SKM-1 treated with dmso at 0.1 percent for 144 hours (cell line): Measurements from ENCODE around the gene NR2E3.
A peak's percentile ranks its signal among the peaks of the same experiment; 100 is the strongest.

ENCODE experiments used
- DNase-seq: peaks from one replicate; lab custom pipeline; 2025; ENCODE audit not compliant: unreplicated experiment; lab: John Stamatoyannopoulos, UW

The NR2E3 gene

DNA sequence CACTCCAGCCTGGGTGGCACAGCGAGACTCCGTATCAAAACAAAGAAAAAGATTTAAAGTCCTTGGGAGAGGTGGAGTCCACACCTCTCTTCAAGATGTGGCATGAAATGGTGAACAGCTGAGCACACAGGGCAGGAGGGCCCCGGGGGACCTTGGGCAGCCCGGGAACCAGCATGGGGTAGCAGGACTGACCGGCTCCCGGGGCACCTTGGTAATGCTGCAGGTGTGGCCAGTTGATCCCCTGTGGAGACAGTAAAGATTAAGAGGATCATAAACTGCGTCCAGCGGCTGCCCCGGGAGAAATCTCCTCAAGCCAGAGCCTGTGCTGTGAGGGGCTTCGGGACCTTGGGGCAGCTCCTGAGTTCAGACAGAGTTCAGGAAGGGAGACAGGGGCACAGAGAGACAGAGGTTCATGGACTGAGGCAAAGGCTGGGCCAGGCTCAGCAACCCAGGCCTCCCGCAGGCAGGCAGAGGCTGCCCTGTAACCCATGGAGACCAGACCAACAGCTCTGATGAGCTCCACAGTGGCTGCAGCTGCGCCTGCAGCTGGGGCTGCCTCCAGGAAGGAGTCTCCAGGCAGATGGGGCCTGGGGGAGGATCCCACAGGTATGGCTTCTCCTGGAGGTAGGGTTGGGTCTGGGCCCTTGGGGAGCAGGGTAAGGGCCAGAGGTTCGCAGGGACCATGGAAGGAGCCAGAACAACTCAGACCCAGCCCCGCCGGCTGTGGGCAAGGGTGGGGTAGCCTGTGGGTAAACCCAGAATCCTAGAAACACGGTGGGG is at the start of gene NR2E3:
TSS of gene NR2E3 (plus strand) at position 299 of the 780 bp plus-strand sequence. CDS start at position 489, 190 bp downstream.
- DNase-seq: no peak

DNA sequence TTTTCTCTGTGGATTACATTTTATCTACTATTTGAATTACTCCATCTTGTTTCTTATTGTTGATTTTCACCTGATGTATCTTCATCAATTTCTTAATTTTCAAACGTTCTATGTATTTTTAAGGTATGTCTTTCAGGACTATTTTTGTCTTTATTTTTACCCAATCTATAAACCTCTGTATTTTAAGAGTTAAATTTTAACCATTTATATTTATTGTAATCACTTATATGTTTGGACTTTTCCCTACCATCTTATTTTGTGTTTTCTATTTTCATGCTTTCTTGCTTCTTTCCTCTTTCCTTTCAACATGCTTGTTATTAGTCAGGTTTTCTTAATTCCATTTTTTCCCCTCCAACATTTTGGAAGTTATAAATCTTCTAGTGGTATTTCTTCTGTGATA is 49.5 kb upstream of the NR2E3 start:
- DNase-seq: no peak

DNA sequence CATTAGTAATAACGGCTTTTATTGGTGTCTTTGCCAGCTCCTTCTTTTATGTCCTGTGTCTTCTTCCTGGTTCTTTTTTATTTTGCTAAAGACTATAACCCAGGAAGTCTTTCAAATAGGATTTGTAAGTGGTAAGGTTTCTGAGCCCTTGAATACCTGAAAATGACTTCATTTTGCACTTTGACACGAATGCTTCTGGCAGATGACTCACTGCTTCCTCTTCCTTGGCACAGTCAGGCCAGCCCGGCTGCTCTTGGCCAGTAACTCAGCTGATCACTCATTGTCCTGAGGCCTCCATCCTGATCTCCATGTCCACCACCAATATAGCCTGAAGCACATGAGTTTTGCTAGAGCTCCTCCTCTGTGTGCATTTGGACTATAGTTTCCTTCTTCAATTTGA is 48.7 kb upstream of the NR2E3 start:
- DNase-seq: no peak

DNA sequence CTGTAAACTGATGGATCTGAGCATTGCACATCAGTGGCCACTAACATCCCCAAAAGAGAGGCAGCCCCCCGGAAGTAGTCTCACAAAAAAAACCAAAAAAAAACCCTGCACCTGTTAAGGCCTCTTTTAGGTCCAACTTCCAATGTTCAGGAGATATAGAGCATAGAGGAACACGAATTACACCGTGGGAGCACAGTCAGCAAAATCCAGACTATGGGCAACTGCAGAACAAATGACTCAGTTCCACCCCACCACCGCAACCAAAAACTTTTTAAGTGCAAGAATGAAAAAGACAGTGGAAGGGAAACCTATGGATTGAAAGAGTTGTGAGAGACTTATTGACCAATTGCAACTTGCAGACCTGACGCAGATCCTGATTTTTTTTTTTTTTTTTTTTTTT is 42.2 kb upstream of the NR2E3 start:
- DNase-seq: no peak

DNA sequence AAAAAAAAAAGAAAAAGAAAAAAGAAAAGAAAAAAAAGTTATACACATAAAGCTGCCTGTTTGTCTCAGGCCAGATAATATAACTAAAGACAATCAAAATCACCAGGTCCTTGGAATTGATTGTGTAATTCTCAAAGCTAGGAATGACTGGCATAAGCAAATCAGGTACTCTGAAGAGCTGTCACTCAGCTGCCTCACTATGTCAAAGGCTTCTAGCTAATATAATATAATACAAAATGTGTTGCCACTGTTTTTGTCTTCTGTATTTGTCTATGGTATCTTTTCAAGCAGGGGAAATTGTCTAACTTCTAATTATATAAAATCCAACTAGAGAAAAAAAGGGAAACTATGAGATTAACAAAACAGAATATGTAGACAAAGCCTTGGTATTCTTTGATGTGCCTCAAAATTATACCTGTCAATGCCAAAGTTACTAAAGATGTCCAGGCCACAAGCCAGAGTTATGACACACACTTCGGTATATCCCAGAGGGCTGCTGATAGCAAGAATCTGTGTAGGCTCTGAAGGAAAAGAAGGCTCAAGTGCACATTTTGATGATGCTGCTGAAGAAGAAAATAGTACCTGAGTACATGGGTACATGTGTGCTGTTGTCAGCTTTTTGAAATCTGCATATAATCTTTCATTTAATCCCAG is 37.0 kb upstream of the NR2E3 start:
- no peak for DNase-seq

DNA sequence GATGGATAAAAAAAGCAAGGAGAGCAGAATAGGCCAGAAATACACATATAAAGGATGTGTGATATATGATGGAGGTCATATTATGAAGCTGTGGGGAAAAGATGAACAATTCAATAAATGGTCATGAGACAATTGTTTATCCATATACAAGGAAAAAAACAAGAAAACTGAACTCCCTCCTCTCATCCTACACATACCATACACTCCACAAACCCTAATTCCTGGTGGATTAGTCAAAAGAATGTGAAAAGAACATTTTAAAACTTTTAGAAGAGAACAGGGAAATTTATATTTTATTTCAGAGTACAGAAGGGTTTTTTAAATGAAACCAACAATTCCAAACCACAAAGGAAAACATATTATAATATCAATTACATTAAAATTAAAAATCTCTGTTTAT is 34.5 kb upstream of the NR2E3 start:
- DNase-seq: no peak

DNA sequence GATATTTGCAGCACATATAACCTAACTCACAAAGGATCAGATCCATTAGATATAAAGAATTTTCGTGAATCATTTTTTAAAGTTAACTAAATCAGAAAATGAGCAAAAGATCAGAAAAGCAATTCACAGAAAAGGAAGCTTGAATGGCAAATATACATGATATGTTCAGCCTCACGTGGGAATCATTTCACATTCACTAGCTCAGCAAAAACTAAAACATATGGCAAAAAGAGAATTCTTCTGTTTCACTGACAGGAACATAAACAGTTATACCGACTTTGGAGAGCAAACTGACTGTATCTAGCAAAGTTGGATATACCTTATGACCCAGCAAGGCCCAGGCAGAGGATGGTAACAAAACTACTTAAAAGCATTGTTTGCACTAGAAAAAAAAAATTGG is 34.0 kb upstream of the NR2E3 start:
- DNase-seq: no peak

DNA sequence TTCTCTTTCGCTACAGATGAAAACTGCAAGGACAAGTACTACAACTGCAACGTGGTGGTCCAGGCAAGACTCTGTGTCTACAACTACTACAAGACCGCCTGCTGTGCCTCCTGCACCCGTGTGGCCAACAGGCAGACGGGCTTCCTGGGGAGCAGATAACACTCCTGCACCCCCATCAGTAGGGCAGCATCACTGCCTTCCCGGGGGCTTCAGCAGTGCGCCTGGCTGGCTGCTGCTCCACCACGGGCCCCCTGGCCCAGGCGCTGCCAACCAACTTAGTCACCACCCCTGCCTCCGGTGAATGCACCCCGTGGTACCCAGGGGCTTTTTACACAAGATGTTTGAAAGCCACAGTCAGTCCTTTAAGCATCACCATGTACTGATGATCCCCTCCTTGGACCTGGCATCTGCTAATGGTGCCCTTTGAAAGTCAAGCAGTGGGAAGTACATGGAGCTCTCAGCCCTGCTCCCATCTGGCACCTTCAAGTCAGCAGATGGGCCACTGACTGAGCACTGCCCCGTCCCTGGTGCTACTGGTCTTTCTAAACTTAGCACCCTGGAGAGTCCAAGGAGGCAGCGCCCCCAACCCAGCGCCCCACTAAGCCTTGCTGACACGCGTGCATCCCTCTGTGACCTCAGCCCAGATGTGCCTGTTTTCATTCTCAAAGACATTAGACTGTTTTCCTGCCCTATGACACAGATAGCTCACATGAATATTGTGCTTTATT is 33.0 kb upstream of the NR2E3 start:
- no peak for DNase-seq

DNA sequence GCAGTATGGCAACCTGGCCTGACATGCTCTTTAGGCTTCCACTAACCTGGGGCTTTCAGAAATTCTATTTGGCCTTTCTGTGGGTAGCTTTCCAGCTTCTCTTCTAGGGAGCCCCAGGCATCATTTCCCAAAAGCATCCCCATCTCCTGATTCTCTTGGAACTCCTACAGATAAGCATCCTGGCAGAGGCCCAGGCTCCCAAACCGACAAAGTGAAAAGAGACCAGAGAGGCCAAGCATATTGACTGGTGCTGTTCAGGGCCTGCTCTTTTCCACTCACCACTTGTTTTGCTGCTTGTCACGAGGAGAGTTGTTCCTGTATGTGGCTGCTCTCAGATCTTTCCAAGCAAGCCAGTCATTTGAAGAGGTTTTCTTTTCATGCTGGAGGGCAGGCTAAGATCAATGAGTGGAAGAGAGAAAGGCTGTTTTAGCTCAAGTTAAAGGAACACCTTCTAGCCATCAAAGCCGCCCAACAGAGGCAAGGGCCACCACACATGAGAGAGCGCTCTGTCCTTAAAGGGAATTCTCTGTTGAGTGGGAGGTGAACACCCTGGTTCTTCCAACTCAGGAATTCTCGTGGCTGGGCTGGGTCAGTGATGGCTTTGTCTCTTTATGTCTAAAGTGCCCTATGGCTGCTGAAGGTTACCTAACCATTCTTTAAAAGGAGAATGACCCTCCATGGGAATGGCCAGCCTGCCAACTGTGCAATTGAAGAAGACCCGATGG is 31.1 kb upstream of the NR2E3 start:
- DNase-seq: no peak

DNA sequence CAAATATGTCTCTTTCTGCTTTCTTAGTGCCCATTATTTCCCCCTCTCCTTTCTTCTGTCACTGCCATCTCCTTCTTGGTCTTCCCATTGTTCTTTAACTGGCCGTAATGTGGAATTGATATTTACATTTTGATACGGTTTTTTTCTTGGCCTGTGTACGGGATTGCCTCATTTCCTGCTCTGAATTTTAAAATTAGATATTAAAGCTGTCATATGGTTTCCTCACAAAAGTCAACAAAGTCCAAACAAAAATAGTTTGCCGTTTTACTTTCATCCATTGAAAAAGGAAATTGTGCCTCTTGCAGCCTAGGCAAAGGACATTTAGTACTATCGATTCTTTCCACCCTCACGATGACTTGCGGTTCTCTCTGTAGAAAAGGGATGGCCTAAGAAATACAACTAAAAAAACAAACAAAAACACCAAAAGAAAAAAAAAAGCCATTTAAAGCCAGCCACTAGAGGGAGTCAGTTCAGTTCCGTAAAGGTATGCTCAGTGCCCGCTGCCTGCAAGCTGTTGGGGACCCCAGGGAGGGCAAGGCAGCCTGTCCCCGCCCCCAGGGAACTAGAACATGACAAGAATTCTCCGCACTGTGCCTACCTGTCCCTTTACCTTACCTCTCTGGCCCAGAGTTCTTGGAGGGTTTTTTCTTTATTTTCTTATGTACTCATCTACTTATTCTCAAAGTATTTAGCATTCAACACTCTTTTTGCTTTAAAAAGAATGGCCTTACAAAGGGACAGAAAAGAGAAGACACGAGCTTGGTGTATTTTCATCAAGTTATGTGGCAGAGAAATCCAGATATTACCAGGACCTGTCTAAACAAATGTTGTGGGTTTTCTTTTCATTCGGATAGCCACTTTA is 30.0 kb upstream of the NR2E3 start:
- peak; percentile 51 for DNase-seq

DNA sequence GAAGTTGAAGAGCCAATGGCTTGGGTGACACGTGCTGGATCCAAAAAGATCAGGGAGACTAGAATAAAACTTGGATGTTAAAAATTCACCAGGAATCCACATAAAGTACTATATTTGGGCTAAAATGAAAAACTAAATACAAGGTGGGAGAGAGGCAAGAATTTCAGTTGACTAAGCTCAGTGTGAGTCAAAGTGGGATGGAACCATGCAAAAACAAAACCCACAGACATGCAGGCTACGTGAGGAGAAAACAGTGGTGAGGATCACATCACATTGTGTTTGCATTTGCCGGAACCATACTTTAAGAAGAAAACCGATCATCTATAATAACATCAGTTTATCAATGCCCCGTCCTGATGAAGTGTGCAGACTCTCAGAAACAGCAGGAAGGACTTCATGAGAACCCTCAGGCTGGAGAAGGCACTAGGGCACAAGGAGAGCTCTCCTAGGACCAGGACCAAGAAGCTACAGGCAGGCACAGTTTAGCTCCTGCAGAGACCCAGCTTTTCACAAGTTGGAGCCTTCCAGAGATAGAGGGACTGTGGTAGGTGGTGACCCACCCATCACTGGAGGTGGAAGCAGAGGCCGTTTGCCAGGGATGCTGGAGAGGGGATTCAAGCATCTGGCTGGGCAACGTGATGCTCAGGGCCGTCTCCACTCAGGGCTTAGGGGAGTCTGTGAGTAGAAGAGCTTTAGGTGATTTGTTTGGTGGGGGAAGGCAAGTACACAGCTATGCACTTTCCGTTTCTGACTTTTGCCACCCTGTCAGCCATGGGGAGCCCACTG is 29.0 kb upstream of the NR2E3 start:
- DNase-seq: no peak

DNA sequence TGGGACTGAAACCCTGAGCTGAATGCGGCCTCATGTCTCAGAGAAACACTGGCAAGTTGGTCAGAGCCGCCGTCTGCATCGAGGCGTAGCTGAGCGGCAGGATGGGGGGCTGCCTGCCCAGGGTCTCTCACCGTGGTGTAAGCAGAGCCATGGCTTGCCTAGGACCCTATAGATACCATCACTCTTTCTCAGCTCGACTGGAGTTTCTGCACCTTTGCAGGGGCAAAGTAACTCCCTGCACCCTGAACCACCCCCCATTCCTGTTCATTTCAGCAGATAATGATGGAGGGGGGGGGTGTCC is 28.4 kb upstream of the NR2E3 start:
- no peak for DNase-seq

DNA sequence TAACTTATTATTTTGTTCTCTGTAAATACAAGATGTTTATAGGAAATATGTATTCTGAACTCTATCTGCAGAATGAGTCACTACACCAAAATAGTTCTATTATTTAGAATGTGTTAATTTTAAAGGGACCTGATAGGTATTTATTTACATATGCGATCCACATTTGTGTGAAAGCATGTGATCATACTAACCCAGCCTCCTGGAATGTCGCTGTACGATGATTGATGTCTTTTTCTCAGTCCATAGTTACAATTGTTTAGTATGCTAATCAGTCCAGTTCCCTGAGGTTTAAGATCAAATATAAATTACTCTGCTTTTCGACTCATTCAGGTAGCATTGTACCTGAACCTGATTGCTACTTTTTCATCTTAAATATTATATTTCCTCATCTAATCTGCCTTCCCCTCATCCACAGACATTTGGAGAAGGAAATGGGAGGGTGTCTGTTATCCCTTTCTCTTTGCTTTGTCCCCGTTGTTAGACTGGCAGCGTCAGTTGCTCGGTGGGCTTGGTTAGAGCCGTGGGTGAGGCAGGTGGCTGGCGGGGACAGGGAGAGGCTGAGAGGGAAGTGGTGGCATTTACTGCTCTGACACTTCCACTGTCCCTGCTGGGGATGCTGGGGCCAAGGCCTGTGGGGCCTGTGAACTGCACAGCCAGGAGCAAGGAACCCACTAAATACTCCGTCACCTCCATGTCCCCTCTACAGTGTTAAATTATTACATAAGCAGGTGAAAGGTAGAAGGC is 27.8 kb upstream of the NR2E3 start:
- no peak for DNase-seq

DNA sequence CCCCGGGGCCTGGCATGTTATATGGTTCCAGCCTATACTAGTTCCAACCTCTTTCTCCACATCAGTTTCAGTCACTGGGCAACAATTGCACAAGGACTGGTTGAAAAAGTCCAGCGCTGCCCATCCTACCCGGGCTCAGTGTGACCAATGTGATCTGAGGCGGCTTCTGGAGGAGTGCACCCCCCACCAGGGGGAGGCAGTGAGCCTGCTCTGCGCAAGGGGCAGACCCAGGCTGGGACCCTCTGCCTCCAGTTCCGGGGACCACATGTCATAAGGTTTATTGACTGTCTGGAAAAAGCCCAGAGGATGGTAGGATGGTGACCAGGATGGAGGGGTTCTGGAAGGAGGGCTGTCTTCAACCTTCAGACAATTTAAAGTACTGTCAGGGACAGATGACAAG is 25.6 kb upstream of the NR2E3 start:
- DNase-seq: no peak

DNA sequence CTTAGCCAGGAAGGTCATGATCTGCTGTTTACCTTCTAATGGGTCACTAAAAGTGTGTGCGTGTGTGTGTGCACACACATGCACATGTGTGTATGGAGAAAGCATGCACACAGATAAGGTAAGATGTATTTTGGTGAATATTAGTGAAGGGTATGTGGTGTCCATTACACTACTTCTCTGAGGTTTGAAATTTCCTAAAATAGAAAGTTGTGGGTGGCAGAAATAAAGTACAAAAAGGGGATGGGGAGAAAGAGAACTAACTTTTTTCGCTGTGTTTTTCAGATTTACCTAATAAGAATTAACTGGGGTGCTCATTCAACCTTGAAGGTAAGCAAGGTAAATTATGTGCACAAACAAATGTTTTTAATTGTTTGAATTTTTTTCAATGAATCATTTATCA is 24.4 kb upstream of the NR2E3 start:
- no peak for DNase-seq

DNA sequence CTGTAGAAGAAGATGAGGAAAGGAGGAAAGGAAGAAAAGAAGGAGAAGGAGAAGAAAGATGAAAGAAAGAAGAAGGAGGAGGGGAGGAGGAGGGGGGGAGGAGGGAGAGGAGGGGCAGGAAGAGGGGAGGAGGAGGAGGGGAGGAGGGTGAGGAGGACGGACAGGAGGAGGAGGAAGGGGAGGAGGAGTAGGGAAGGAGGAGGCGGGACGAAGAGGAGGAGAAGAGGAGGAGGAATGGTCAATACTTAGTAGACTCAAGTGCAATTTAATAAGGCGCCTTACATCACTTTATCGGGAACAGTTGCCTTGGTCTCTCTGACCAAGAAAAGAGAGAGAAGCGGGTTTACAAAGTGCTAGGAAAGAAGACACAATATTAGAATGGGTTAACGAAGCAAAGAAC is 23.7 kb upstream of the NR2E3 start:
- DNase-seq: no peak

DNA sequence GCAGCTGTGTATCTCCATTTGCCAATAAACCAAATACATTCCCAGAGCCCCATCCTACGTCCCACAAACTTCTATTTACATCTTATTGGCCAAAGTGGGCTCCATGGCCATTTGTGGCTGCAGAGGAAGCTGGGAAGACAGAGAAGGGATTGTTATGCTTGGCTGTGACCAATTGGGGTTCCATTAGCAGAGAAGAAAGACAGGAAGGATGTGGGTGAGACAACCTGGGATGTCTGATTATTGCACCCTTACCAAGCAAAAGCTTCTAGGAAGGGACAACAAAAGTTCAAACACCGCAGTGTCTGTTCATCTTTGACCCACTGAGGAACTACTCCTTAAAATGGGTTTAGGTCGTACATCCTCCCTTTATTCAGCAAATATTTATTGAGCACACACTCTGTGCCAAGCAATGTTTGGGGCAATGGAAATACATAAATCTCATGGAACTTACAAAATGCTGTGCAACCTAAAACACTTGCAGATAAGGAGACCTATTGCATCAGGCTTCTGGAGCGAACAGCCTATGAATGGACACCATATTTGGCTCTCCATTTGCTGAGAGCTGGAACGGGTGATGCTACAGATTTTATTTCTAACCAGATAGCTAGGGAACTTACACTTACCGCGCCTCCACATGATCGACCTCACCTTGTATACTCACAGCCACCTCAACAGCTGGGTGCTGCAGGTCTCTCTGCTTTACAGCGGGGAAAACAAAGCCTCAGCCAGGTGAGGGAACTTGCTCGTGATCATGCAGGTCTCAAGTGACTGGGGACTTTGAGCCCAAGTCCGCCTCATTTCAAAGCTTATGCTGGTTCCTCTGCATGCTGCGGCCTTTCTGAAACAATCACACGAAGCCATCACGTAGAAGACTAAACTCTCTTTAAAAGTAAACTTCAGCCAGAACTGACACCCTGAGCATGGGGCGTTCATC is 21.4 kb upstream of the NR2E3 start:
- no peak for DNase-seq

DNA sequence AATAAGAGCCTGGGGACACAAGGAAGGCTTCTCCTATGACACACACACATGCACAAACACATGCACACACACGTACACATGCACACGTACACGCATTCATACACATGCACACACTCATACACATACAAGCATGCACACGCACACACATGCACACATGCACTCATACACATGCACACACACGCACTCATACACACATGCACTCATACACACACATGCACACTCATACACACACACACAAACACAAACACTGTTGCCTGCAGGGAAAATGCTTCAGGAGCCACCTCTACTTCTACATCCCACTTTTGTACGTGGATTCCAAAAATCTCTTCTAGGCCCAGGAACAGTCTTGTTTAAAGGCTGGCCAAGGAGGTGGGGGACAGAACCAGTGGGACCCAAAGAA is 20.7 kb upstream of the NR2E3 start:
- no peak for DNase-seq
